PC-3 (cell line): ENCODE measurements around the gene KIAA0040. TPM values are rescaled to one million over a fixed set of nuclear protein-coding genes. Genes with fewer than 3 reads are reported as not detected.

Source experiments
- ATAC-seq: fragments of 200-7000 bp; cut with Tn5 transposase; 2 replicates; pipeline ENCODE4 v1.9.1; 2020; ENCODE audit warnings: mild to moderate bottlenecking, moderate library complexity
- BruUV-seq: library from RNA; stranded (reverse); fragments of 400-500 nt; replicated peaks from 2 replicates; lab custom pipeline; 2021; lab: Mats Ljungman, UMichigan
- CTCF ChIA-PET: fragments of 300-600 bp; sonication (Branson Sonifier 250); formaldehyde crosslinking; loops from one replicate; lab custom pipeline; 2022; ENCODE audit warnings: antibody characterized with exemption; lab: Charles Lee
- POLR2A ChIA-PET: fragments of 300-600 bp; sonication (Branson Sonifier 250); formaldehyde crosslinking; loops from one replicate; lab custom pipeline; 2022; ENCODE audit warnings: antibody characterized with exemption; ENCODE audit not compliant: unreplicated experiment; lab: Charles Lee
- DNase-seq: peaks from one replicate; pipeline ENCODE4 v3.0.0-alpha.2; 2015
- H2AFZ ChIP-seq: fragments of 300-600 bp; sonication (generic); 2 replicates; pipeline ENCODE4 v1.6.0; 2016; ENCODE audit warnings: antibody characterized with exemption, low read length
- H3F3A ChIP-seq: fragments of 300-600 bp; sonication (generic); one replicate; pipeline ENCODE4 v1.6.0; 2017; ENCODE audit warnings: antibody characterized with exemption, low read length, control low read depth, mild to moderate bottlenecking; ENCODE audit not compliant: unreplicated experiment
- H3K27ac ChIP-seq: fragments of 300-600 bp; sonication (generic); 2 replicates; pipeline ENCODE4 v1.5.1; 2016; ENCODE audit warnings: mild to moderate bottlenecking, low read length
- H3K27me3 ChIP-seq: fragments of 300-600 bp; sonication (generic); 2 replicates; pipeline ENCODE4 v1.6.1; 2016; ENCODE audit warnings: low read length, mixed read lengths
- H3K36me3 ChIP-seq: fragments of 300-600 bp; sonication (generic); 2 replicates; pipeline ENCODE4 v1.6.1; 2016; ENCODE audit warnings: low read depth, mixed run types, low read length, mixed read lengths
- H3K4me1 ChIP-seq: fragments of 300-600 bp; sonication (generic); 2 replicates; pipeline ENCODE4 v1.5.1; 2016; ENCODE audit warnings: low read length; ENCODE audit not compliant: insufficient read depth
- H3K4me2 ChIP-seq: fragments of 300-600 bp; sonication (generic); 2 replicates; pipeline ENCODE4 v1.6.0; 2016; ENCODE audit warnings: low read length
- H3K4me3 ChIP-seq: fragments of 300-600 bp; sonication (generic); 2 replicates; pipeline ENCODE4 v1.5.1; 2016; ENCODE audit warnings: mild to moderate bottlenecking, low read length, mixed read lengths
- H3K79me2 ChIP-seq: fragments of 300-600 bp; sonication (generic); 2 replicates; pipeline ENCODE4 v1.6.1; 2017; ENCODE audit warnings: low read length, mixed read lengths
- H3K9ac ChIP-seq: fragments of 300-600 bp; sonication (generic); 2 replicates; pipeline ENCODE4 v1.6.0; 2016; ENCODE audit warnings: mild to moderate bottlenecking, low read length
- H3K9me2 ChIP-seq: fragments of 300-600 bp; sonication (generic); replicated peaks from 2 replicates; pipeline ENCODE4 v1.6.1; 2016; ENCODE audit warnings: mixed run types, low read length, mixed read lengths
- H3K9me3 ChIP-seq: fragments of 300-600 bp; sonication (generic); 2 replicates; pipeline ENCODE4 v1.6.1; 2016; ENCODE audit warnings: low read length, mixed read lengths
- H4K20me1 ChIP-seq: fragments of 300-600 bp; sonication (generic); 2 replicates; pipeline ENCODE4 v1.6.1; 2016; ENCODE audit warnings: low read length, mixed read lengths
- EZH2 ChIP-seq: fragments of 300-600 bp; sonication (generic); IDR thresholded peaks from one replicate; pipeline ENCODE4 v1.6.1; 2017; ENCODE audit warnings: antibody characterized with exemption, mild to moderate bottlenecking, low read length; ENCODE audit not compliant: unreplicated experiment
- EZH2phosphoT487 ChIP-seq: fragments of 300-600 bp; sonication (generic); IDR thresholded peaks from 2 replicates; pipeline ENCODE4 v1.6.1; 2018; ENCODE audit warnings: mild to moderate bottlenecking, antibody characterized with exemption, low read length, borderline replicate concordance
- intact Hi-C: fragments of 100-400 bp; cut with micrococcal nuclease; formaldehyde crosslinking; loops from 2 replicates; pipeline ENCODE4 v1.9.0; 2023
- total RNA-seq: library from RNA; depleted of rRNA; stranded (reverse); fragments of >200 nt; gene quantifications from 2 replicates; pipeline ENCODE4 v1.2.3, GENCODE V29; 2014
- TF ChIP-seq, protein P1 (sequence below): fragments of 300-600 bp; sonication (generic); conservative IDR thresholded peaks from 2 replicates; pipeline ENCODE4 v1.5.1; 2017; ENCODE audit warnings: antibody characterized with exemption, low read depth, mild to moderate bottlenecking, low read length

The KIAA0040 gene
- total RNA-seq, 1 experiment from 2014 or later = 17.8 TPM

DNA sequence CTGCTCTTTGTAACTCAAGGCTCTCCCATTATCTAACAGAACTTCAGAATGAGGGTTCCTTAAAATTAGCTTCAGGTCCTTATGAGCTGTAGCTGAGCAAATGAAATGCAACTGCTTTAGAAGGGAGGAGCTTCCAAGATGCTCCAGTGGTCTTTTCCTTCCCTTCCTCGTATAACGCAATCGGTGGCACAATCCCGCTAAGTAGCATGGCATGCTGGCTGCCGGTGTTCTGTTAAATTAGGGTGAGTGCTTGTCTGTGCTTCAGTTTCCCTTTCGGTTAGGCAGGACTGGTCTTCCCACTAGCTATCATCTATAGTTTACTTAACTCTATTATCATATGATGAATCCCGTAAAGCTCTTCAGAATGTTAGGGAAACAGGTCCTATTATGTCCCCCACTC lies 917 bp downstream of the KIAA0040 start:
- H3K9me2 ChIP-seq = no peaks in the 10 kb centered on the region
- no peak for DNase-seq
- H3K9me3 ChIP-seq = no peaks in the 10 kb centered on the region
- H3K27me3 ChIP-seq = no peaks in the 10 kb centered on the region
- H3K9ac ChIP-seq = peak overlapping the region; percentile 89
- H3F3A ChIP-seq = peaks cover 4% of the 10 kb centered on the region
- H3K27ac ChIP-seq = peak overlapping the region; percentile 94; the same call in 1 of the 2 replicates
- intact Hi-C loops = no loop called here
- H3K4me2 ChIP-seq = peak overlapping the region; percentile 74
- H3K4me3 ChIP-seq = peak overlapping the region; percentile 78
- POLR2A ChIA-PET = interaction anchor here (0.6 to 1.0 kb wide), 4 partner anchors 22 to 168 kb away, joined by 3 to 7 read pairs (median 4); partner anchors contain the start of gene MRPS14
- BruUV-seq = no TSS peak
- no peak overlapping the region for H2AFZ ChIP-seq
- CTCF ChIA-PET = interaction anchor here (0.7 kb wide), 1 partner anchor 13 kb away, joined by 3 read pairs; no protein-coding TSS in a partner anchor
- ATAC-seq = no peak
- peaks cover 20% of the 10 kb centered on the region for H3K79me2 ChIP-seq
- peaks cover 43% of the 10 kb centered on the region for H3K4me1 ChIP-seq
- H4K20me1 ChIP-seq = peaks cover 14% of the 10 kb centered on the region; the same call in 1 of the 2 replicates
- H3K36me3 ChIP-seq = no peaks in the 10 kb centered on the region
- TF ChIP-seq, protein P1, sequence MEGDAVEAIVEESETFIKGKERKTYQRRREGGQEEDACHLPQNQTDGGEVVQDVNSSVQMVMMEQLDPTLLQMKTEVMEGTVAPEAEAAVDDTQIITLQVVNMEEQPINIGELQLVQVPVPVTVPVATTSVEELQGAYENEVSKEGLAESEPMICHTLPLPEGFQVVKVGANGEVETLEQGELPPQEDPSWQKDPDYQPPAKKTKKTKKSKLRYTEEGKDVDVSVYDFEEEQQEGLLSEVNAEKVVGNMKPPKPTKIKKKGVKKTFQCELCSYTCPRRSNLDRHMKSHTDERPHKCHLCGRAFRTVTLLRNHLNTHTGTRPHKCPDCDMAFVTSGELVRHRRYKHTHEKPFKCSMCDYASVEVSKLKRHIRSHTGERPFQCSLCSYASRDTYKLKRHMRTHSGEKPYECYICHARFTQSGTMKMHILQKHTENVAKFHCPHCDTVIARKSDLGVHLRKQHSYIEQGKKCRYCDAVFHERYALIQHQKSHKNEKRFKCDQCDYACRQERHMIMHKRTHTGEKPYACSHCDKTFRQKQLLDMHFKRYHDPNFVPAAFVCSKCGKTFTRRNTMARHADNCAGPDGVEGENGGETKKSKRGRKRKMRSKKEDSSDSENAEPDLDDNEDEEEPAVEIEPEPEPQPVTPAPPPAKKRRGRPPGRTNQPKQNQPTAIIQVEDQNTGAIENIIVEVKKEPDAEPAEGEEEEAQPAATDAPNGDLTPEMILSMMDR = no peak
- no peak for TF ChIP-seq EZH2phosphoT487
- TF ChIP-seq EZH2 = no peak

GRCh38 chr1:175188936-175189335 lies 3.6 kb downstream of the KIAA0040 start:
- ChIA-PET POLR2A (interaction anchor here (0.7 kb wide), 1 partner anchor 28 kb away, joined by 3 read pairs; no protein-coding TSS in a partner anchor), CTCF (no interaction called here)
- no peaks in the 10 kb centered on the region for H3K36me3 ChIP-seq

More at GRCh38 chr1:175188936-175189335, 3.6 kb downstream of the KIAA0040 start:
- TF ChIP-seq, protein P1 = no peak
- BruUV-seq = no TSS peak
- H3K79me2 ChIP-seq = peaks cover 20% of the 10 kb centered on the region
- no peaks in the 10 kb centered on the region for H3K9me2 ChIP-seq
- H3K4me2 ChIP-seq = no peak overlapping the region
- H2AFZ ChIP-seq = no peak overlapping the region
- H4K20me1 ChIP-seq = peaks cover 14% of the 10 kb centered on the region; the same call in 1 of the 2 replicates
- H3K27me3 ChIP-seq = no peaks in the 10 kb centered on the region
- H3K4me3 ChIP-seq = no peak overlapping the region
- no peak for DNase-seq
- intact Hi-C loops = no loop called here
- peaks cover 22% of the 10 kb centered on the region for H3K4me1 ChIP-seq
- no peak overlapping the region for H3K9ac ChIP-seq
- no peak for ATAC-seq
- peaks cover 4% of the 10 kb centered on the region for H3F3A ChIP-seq
- H3K9me3 ChIP-seq = no peaks in the 10 kb centered on the region
- H3K27ac ChIP-seq = no peak overlapping the region
